Measurements from ENCODE around the gene CDK18.

Gene CDK18

DNA sequence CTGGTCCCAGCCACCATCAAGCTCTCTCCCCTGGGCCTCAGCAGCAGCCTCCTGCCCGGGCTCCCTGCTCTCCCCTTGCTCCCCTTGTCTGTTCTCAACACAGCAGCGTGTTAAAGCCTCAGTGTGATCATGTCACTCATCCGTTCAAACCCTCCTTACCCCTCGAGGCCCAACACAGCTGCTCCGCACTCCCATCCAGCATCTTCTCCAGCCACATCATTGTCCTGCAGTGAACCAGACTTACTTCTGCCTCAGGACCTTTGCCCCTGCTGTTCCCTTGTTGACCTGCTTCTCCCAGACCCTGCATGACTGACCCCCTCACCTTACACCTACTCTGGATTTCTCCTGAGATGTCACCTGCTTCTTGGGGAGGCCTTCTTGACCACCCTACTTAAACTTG is 13.3 kb downstream of the CDK18 start:
- intact Hi-C loops (cut with DNase I), result no loop called here
- DNase-seq, result no peak

DNA sequence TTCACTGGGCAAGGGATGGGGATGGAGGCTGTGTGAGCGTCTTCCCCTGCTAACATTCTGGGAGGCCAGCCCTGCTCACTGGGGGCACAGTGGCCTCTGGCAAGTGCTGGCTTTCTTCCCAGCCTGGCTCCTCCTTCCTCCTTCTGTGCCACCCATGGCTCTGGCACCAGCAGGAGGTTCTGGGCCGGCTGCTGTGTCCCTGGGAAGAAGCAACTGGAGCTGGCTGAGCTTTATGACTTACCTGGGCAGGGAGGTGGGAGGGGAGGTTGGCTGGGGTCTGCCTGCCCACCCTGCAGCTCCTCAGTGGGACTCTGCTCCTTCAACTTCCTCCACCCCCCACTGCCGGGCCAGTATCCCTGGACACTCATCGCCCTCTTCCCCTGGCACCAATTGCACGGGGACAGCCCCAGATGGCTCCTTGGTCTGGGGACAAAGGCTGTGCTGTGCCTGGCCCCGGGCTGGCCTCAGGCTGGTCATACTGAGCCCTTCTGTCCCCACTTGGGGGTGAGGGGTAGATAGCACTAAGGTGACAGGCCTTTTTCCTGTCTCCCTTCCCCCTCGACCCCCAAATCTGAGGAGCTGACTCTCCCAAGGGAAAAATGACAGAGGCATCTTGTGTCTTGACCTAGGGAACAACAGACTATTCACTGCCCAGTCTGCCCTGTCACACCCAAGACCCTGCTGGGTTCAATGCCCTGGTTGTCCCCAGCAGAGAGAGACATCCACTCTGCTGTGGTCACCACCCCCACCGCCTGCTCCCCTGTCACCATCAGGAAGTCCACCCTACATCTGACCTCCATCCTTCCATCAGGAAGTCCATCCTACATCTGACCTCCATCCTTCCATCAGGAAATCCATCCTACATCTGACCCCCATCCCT is 14.4 kb downstream of the CDK18 start:
- intact Hi-C loops (cut with DNase I), result no loop called here
- peak; percentile 77 to 96 (median 90) for DNase-seq

DNA sequence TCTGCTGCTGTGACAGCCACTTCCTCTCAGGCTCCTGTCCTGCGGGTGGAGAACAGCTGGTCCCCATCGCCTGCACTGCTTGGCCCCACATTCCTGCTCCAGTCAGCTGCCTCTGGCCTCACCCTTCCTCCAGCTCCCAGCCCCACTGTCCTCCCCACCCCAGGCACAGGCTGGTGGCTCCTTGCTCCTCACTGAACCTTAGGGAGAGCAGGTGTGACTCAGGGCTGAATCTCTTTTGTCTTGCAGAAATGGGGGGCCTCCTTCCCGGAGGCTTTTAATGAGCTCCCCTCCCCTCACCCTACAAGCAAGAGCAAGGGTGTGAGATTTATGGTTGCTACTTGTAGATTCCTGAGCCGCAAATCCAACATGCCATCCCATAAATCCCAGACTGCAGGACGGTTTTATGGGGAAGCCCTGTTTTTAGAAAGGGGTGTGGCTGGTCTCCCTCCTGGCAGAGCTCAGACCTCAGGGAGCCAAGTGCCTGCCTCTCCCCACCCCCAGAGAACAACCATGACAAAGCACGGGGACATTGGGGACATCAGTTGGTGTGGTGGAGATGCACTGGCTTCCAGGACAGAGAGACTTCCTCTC is 15.2 kb downstream of the CDK18 start:
- peak; percentile 39 to 89 (median 72) for DNase-seq
- intact Hi-C loops (cut with DNase I), result no loop called here

DNA sequence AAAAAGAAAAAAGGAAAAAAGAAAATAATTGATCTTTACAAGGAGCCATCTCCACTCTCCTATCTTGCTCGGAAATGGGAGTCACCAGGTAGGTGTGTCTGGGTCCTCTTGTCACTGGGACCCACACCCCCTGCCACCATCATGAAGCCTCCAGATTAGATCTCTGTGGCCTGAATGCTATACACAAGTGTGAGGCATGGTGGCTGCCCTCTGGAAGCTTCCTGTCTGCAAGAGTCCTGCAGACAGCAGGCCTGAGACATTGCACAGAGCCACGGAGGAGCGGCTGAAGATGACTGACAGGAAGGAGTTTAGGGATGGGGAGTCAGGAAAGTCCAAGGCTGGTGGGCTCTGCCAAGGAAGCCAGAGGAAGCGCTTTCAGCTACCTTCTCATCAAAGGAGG is 16.2 kb downstream of the CDK18 start:
- intact Hi-C loops (cut with DNase I), result no loop called here
- no peak for DNase-seq

DNA sequence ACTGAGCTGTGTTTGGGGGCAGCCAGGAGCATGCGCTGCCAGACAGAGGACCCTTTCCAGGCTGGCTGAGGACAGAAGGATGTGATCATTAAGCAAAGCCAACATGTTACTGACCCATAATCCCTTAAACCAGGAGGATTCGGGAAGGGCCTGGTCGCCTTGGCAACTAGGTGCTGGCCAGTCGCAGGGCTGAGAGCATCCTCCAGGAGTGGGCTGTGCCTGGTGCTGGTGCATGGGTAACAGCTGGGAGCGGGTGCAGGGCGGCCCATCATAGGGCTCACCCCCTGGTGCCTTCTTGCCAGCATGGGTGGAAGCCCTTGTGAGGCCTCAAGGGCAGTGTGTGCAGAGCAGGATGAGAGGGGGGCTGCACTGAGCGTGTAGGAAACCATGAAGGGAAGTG is 17.2 kb downstream of the CDK18 start:
- peak in 1 of 42 donors; percentile 31 for DNase-seq
- intact Hi-C loops (cut with DNase I), result no loop called here

DNA sequence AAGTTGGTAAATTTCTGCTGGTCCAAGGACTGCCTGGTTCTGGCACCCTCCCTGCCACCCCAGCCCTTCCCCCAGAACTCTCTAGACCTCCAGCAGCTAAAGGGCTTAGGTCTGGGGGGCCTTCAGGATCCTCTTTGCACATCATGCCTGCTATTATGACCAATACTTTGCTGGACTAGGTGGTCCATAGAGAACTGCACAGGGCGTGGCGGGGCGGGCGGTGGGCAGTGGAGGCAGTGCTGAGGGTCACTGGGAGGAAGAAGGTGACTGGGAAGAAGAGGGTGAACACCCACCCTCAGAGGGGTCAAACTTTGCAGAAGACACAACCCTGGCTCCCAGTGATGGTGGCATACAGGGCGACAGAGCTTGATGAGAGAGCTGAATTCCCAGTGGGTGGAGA is 18.2 kb downstream of the CDK18 start:
- intact Hi-C loops (cut with DNase I), result no loop called here

DNA sequence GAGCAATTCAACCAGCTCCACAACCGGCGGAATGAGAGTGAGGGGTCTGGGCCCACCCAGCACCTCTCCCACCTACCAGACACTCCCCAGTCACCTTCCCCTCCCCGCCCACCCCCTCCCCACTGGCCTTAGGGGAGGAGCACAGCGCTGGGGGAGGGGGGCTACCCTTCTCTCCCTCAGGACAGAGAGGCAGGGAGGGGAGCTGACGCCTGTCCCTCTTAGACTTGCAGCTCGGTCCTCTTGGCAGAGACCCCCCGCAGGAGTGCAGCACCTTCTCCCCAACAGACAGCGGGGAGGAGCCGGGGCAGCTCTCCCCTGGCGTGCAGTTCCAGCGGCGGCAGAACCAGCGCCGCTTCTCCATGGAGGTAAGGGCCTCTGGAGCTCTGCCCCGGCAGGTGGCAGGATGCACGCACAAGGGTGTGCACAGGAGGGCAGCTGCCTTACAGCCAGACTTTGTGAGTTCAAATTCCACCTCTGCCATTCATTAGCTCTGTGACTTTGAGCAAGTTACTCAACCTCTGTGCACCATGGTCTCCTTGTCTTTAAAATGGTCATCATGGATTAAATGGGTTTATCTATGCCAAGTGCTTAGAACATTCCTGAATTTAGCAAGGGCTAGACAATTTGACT is 18.9 kb downstream of the CDK18 start:
- intact Hi-C loops (cut with DNase I), result no loop called here
- no peak for DNase-seq

More for the DNA sequence above, 18.2 kb downstream of the CDK18 start:
- DNase-seq, result no peak

DNA sequence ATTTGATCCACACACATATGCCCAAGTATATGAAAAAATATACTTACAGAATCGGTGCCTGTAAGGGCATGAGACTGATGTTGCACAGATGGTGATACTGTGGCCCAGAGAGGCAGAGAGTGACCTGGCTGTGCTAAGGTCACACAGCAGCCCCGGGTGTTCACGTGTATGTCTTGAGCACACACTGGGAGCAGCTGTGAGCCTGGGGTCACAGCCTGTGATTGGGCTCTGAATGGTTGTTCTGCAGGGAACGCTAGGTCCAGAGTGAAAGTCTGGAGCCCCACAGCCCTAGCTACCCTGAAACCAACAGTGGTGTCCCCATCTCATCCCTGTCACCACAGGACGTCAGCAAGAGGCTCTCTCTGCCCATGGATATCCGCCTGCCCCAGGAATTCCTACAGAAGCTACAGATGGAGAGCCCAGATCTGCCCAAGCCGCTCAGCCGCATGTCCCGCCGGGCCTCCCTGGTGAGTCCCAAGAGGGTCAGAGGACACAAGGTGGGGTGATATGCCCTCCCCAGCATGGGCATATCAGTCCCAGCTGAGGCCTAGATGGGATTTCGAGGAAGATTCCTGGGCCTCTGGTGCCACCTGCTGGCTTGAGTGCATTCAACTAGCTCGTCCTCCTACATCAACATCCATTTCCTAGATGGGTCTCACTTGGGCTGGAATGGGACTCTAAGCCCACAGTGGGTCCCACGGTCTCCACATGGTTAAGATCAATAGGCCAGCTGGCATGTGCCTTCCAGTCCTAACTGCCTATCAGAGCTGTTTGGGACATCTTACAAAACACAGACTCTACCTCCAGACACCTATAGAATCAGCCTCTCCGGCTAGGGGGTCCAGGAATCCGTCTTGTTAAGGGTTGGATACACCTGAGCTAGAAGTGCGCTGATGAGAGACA is 19.7 kb downstream of the CDK18 start:
- intact Hi-C loops (cut with DNase I), result loop anchor here (2.0 kb wide), 1 partner anchor 35 kb away; no protein-coding TSS in a partner anchor
- DNase-seq, result peak; percentile 72 to 97 (median 91)

DNA sequence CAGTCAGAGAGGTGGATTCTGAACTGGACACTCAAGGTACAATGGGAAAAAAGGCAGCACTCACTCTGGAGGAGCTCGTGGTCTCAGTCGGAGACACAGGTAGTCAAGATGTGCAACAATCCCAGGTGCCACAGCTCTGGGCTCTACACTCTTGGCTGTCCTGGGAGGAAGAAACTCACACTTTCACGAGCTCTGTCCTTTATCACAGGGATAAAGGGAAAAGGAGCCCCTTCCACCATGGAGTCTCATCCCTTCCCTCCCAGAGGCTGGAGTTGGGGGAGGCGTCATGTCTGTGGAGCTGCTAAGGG is 20.3 kb downstream of the CDK18 start:
- DNase-seq, result no peak
- intact Hi-C loops (cut with DNase I), result loop anchor here (2.0 to 5.0 kb wide), 2 partner anchors 36 to 133 kb away; no protein-coding TSS in a partner anchor

DNA sequence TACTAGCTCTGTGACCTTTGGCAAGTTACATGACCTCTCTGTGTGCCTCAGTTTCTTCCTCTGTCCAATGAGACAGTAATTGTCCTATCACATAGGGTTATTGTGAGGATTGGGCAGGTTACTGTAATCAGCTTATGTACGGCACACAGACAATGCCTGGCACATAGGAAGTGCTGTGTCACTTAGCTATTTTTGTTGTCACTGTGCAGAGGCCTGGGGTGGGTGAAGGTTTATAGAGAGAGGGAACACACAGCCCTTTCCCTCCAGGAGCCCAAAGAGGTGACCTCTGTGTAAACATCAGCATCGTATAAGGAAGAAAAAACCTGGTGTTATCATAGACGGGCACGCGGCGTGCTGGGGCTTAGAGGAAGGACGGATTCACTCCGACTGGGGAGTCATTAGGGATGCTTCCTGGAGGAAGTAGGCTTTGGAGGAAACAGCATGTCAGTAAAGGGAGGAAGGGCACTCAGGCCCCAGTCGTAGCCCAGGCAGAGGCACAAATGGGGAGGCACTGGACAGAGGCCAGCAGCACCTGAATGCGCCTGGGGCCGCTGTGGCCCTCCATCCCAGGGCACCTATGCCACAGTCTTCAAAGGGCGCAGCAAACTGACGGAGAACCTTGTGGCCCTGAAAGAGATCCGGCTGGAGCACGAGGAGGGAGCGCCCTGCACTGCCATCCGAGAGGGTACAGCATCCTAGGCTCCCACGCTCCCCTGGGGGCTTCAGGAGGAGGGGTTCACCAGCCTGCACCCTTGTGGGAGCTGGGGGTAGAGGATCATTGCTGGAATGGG is 21.2 kb downstream of the CDK18 start:
- intact Hi-C loops (cut with DNase I), result loop anchor here (2.0 to 5.0 kb wide), 2 partner anchors 37 to 132 kb away; no protein-coding TSS in a partner anchor
- no peak for DNase-seq

DNA sequence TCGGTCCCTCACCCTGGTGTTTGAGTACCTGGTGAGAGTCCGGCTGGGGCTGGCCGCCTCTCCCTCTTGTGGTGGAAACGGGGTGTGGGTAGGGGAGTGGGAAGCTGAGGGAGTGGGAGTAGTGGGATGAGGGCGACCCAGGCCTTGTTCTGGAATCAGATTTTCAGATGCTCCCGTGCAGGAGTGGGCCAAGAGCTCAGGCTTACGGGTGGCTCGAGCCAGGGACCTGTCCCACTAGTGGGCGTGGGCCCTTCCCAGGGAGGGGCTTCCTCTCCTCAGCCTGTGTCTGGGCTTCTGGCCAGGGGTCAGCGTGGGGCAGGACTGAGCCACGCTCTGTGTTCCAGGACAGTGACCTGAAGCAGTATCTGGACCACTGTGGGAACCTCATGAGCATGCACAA is 22.0 kb downstream of the CDK18 start:
- no peak for DNase-seq
- intact Hi-C loops (cut with DNase I), result loop anchor here (5.0 kb wide), 1 partner anchor 131 kb away; no protein-coding TSS in a partner anchor

DNA sequence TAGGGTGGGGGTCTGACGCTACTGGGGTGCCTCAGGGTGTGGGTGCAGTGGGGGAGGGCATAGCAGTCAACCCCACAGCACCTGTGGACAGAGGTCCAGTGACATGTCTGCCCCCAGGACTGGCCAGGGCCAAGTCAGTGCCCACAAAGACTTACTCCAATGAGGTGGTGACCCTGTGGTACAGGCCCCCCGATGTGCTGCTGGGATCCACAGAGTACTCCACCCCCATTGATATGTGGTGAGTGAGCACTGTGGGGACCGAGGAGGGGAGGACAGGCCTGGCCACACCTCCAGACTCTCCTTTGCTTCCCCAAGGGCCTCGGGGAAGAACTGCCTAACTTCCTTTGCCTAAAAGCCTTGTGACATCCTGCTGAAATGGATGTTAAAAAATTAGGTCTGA is 23.5 kb downstream of the CDK18 start:
- intact Hi-C loops (cut with DNase I), result loop anchor here (2.0 to 5.0 kb wide), 2 partner anchors 105 to 129 kb away; partner anchors contain the start of gene ELK4

DNA sequence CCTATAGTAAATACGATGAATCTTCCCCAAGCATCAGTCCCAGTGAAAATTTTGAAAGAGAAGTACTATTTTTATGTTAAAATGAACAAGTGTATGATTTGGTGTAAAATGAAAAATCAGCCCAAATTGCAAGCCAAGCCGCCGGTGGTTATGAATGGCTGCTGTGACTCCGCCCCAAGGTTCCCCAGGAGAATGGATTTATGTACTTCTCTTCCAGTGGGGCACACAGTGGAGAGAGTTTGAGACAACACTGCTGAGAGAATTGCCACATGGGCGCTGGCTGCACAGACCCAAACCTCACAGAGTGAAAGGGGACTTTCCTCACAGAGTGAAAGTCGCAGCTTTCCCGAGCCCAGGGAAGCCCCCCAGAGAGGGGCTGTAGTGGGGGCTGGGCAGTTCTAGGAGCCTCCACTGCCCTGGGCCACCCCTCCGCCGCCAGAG is 24.0 kb downstream of the CDK18 start:
- intact Hi-C loops (cut with DNase I), result loop anchor here (2.0 to 5.0 kb wide), 2 partner anchors 104 to 129 kb away; partner anchors contain the start of gene ELK4
- DNase-seq, result no peak

More for the DNA sequence above, 23.5 kb downstream of the CDK18 start:
- no peak for DNase-seq

DNA sequence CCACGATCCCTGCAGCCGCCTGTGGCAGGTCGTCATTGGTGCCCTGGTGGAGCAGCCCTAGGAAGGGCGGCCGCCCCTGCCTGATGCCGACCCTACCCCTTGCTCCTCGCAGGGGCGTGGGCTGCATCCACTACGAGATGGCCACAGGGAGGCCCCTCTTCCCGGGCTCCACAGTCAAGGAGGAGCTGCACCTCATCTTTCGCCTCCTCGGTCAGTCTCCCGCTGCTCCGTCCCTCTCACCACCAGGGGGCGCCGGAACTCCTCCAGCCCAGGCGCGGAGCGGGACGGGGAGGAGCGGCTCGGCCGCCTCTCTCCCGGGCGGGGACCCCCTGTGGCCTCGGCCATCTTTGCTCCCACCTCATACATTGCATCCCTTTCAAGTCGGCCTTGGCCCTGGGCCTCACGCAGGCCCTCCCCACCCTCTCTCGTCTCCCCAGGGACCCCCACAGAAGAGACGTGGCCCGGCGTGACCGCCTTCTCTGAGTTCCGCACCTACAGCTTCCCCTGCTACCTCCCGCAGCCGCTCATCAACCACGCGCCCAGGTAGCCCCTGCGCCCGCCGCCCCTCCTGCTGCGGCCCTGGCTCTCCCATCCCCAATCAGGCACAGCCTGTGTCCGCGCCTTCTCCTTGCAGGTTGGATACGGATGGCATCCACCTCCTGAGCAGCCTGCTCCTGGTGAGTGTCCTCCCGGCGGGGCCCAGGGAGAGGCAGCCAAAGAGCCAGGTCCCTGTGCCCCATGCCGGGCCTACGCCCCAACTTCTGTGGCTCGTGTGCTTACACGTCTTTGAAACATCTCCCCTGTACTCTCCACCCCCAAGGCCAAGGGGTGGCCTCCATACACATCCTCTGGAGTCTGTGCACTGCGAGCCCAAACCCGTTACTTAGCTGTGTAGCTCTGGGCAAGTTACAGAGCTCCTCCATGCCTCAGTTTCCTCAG is 24.7 kb downstream of the CDK18 start:
- intact Hi-C loops (cut with DNase I), result loop anchor here (2.0 to 5.0 kb wide), 2 partner anchors 104 to 128 kb away; partner anchors contain the start of gene ELK4
- DNase-seq, result peak; percentile 72 to 97 (median 91)

DNA sequence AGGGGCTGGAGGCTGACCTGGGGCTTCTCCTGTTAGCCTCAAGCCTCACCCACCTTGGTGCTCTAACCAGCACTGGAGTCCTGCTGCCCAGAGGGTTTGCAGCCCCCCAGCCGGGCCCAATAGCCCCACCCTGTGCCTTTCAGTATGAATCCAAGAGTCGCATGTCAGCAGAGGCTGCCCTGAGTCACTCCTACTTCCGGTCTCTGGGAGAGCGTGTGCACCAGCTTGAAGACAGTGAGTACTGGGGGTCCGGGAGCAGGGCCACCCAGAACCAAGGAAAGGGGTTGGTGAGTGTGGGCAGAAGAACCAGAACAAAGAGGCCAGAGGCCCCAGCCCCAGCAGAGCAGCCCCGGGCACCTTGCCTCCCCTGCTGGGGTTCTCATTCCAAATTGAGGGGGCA is 25.6 kb downstream of the CDK18 start:
- intact Hi-C loops (cut with DNase I), result no loop called here
- DNase-seq, result peak in 1 of 42 donors; percentile 5

DNA sequence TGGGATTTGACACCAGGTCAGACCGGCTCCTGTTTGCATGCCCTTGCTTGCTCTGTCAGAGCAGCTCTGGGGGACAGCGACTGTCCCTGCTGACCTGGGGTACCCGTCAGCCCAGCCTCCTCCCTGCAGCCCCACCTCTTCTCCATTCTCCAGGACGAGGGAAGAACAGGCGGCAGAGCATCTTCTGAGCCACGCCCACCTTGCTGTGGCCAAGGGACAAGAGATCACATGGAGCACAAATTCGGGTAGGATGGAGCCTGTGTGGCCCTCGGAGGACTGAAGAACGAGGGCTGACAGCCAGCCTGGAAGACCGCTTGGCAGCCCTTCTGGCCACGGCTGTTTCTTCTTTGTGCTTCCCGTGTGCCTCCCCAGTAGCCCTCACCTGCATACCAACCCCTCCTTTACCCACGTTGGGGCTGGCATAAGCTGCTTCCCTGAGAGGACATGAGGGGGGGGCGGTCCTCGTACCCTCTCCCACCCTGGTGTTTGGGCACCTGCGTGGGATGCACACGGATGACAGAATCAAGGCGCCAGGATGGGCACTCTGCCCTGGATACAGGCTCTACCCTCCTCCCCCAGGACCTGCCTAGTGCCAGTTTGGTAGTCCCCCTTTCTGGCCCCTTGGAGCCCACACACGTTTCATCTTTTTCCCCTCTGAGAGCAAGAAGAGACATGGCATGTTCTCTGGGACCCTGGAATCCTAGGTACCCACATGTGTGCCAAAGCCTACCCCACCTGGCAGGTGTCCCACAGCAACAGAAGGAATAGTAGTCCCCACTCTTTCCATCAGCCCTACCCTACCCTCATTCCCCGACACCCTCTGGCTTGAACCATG is 26.9 kb downstream of the CDK18 start:
- peak in 3 of 42 donors; percentile 1 to 12 (median 10) for DNase-seq
- intact Hi-C loops (cut with DNase I), result no loop called here

Data from head of caudate nucleus (tissue), 42 donors.